Mesenteric fat pad (tissue), 1 donor: ENCODE results near the gene LNPEP. TPM values are rescaled to one million over a fixed set of nuclear protein-coding genes. Genes with fewer than 3 reads are reported as not detected.
"Not testable (repeated sequence)": the region's sequence is repeated elsewhere in the genome, so short reads cannot be mapped to it uniquely, and the experiment has no call there.

Experiments
- DNase-seq: peaks from one replicate; pipeline ENCODE4 v3.0.0-alpha.2; 2020; ENCODE audit warnings: low spot score
- total RNA-seq: library from RNA; stranded (reverse); fragmentation: NEBNext Ultra II Directional; extraction: Animal tissue kit (Norgen Biotek cat#: 25700); gene quantifications from one replicate; pipeline ENCODE4 v1.2.1, GENCODE V29; 2021
- donor health status: DM: yes; HTN: yes; CAD: no.

The LNPEP gene
- total RNA-seq, 1 donor from 2014 or later = 132 TPM

DNA sequence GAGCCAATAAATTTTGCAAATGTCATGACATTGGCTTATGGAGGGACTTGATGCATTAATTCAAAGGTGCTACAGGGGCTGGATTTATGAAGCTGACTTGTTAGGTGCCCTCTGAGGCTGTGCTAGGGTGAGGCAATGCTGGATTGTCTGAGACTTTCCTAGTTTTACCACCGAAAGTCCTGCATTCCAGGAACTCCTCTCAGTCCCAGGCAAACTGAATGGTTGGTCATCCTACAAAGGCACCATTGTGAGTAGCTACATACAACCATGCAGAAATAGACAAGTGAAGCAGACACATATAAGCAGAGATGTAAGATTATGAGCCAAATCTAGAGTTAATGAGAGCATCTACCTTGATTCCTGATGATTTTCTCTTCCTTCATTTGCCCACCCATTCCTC lies 111.2 kb downstream of the LNPEP start:
- no peak for DNase-seq

- no peak for DNase-seq
These were observed 113.3 kb downstream of the LNPEP start for GRCh38 chr5:97049175-97049574.

DNA sequence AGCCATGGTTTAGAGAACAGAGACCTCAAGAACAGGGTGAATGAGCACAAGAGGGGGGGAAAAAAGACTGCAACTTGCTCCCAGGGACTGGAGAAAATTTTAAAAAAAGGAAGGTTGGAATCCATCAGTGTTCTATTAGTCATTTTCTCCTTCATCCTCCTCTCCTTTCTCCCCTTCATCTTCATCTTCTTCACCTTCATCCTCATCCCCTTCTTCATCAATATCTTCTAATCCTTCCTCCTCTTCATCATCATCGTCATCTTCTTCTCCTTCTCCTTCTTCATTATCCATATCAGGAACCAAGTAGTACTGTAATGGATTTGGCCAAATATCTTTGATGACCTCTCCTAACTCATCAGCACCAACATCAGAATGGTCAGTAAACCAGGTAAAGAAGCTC lies 120.4 kb downstream of the LNPEP start:
- no peak for DNase-seq

GRCh38 chr5:97062046-97062445 lies 126.2 kb downstream of the LNPEP start:
- no peak for DNase-seq

GRCh38 chr5:97063251-97063650 lies 127.4 kb downstream of the LNPEP start:
- DNase-seq = no peak

- no peak for DNase-seq
These were observed 129.6 kb downstream of the LNPEP start for GRCh38 chr5:97065475-97065874.

DNA sequence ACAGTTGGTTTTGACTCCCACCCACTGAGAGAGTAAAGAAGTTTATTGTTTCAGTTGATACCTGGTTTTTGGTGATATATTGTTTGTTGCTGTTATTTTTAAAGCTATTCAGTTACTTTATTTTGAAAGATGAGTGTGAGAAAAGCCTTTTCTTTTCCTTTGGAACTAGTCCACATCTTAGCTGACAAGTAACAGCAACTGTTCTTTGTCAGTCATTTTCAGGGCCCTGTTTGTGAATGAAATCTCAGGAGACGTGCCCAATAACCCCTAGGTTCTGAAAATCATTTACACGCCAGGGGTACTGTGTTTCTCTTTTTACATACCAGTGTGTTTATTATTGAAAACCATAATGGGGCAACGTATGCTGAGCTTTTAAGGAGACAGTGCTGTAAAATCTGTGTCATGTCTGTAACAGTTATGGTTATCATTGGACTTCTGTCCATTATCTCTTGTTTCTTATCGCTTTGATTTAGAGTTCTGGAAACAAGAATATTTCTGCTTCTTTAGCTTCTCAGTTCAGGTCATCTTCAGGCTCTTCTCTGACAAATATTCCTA lies 131.5 kb downstream of the LNPEP start:
- no peak for DNase-seq

DNA sequence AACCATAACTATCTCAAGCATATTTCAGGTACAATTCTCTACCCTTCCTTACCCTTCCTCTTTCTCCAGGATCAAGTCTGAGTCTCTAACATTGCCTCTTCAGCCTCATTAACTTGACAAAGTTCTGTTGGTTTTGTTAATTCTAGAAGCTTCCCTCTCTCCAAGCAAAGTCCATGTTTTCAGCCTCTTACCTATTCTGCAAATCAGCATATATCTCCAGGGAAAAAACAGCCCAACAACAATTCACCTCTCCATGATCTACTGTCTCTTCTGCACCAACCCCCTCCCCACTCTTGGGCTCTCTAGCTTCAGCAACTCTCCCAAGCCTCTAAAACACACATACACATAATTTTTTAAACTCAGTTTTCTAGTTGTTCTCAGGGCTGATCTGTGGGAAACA lies 134.4 kb downstream of the LNPEP start:
- no peak for DNase-seq

GRCh38 chr5:97071101-97071500 lies 135.2 kb downstream of the LNPEP start:
- DNase-seq = no peak

DNA sequence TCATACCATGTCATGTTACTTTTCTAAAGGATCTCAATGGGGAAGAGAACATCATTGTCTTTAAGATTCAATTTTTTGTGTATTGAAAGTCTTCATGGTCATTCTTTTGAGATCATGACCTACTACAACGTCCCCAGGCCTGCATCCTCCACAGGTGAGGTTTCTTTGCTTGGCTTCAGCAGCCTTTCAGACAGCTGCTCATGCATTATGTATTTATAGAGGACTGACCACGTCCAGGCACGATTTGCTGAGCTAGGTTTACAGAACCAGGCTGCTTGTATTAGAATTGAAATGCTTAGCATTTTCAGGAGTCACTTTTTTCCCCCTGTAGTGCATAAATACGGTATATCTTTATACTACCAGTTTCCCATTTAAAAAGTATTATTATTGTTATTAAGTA lies 136.1 kb downstream of the LNPEP start:
- no peak for DNase-seq

- DNase-seq = no peak
These were observed 136.8 kb downstream of the LNPEP start for GRCh38 chr5:97072696-97073095.

- no peak for DNase-seq
These were observed 137.5 kb downstream of the LNPEP start for GRCh38 chr5:97073420-97073819.

DNA sequence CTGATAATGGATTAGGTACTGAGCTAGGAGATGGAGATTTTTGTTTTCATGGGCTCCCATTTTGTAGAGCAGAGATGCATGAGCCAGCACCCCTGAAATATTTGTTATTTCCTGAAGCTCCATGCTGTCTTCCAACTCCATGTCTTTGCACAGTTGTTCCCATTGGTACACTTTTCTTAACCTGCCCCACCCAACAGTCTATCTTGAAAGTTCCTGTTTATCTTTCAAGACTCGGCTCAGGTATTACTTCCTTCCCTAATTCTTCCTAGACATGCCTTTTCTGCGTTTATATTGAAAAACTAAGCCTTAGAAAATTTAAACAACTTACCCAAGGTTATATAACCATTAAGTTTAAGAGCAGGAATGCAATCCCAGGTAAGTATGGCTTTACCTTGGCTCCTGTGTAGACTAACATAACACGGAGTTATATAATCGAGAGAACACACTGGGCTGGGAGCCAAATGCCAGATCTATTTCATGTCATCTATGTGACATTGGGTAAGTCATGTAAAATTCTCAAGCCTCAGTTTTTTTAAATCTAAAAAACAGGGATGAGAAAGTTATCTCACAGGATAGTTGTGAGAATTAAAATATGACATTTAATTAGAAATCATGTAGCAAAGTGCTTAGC lies 139.1 kb downstream of the LNPEP start:
- no peak for DNase-seq

- no peak for DNase-seq
These were observed 139.8 kb downstream of the LNPEP start for GRCh38 chr5:97075649-97076048.

DNA sequence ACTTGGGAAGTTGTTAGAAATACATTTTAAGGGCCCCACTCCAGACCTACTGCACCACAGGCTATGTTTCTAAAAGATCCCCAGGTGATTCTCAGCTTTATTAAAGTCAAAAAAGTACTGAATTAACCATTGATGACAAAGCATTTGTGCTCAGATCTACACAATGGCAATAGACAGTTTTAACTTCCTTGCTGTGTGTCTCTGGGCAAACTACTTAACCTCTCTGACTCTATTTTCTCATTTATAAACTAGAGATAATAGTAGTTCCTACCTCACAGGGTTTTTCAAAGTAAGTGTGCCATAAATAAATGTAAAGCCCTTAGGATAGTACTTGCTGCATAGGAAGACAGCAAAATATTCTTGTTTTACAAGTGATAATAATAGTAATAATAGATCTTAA lies 140.2 kb downstream of the LNPEP start:
- DNase-seq = no peak

DNA sequence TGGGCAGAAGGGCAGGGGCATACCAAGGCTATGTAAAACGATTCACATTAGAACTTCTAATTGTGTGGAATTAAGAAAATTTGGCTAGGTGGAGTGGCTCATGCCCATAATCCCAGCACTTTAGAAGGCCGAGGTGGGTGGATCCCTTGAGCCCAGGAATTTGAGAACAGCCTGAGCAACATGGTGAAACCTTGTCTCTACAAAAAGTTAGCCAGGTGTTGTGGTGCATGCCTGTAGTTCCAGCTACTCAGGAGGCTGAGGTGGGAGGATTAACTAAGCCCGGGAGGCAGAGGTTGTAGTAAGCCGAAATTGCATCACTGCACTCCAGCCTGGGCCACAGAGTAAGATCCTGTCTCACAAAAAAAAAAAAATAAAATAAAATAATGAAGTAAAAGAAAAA lies 141.4 kb downstream of the LNPEP start:
- no peak for DNase-seq

DNA sequence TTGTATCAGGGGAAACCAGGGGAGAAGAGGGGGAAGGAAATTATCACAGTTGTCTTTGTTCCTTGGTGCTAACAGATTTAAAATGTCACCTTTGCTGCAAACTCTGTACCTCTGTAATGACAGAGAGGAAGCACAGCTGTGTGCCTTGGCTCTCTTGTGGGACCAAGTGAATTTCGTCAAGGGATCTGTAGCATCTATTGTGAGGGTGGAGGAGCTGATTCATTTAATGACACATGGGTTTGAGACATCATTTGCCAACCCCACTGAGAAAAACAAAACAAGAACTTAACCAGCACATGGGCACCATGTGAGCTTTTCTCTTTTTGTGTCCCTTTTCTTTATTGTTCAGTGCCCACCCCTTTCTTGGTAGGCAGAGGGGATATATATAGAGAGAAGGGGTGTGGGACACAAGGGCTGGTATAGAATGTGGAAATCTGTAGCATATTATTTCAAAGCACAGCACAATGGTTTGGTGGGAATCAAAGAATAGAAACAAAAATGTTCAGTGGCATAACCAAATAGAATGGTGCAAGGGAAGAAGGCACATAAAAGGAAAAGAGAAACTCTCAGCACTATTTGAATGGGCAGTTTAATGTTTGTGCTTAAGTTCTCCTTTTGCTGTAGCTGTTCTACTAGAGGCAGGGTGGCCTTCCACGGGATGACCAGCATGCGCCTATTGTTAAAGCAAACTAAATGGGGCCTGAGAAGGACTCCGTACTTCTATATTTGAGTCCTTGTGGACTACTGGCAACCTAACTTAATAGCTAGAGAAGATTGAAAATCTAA lies 143.3 kb downstream of the LNPEP start:
- no peak for DNase-seq

- not testable (repeated sequence) for DNase-seq
These were observed 149.0 kb downstream of the LNPEP start for GRCh38 chr5:97084782-97085458.

DNA sequence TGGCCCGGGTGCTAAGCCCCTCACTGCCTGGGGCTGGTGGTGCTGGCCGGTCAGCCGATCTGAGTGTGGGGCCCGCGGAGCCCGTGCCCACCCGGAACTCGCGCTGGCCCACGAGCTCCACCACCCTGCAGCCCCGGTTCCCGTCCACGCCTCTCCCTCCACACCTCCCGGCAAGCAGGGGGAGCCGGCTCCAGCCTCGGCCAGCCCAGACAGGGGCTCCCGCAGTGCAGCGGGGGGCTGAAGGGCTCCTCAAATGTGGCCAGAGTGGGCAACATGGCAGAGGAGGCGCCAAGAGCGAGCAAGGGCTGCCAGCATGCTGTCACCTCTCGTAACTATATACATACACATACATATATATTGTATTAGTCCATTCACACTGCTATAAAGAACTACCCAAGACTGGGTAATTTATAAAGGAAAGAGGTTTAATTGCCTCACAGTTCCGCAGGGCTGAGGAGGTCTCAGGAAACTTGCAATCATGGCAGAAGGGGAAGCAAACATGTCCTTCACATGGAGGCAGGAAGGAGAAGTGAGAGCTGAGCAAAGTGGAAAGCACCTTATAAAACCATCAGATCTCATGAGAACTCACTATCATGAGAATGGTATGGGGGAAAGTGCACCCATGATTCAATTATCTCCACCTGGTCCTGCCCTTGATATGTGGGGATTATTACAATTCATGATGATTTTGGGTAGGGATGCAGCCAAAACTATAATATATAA lies 149.7 kb downstream of the LNPEP start:
- no peak for DNase-seq
